ES-I3 (cell line): ENCODE measurements around the gene IGSF11.
"Not testable (repeated sequence)": the region's sequence is repeated elsewhere in the genome, so short reads cannot be mapped to it uniquely, and the experiment has no call there.

Experiments
- H3K36me3 ChIP-seq: 2 replicates; pipeline ENCODE4 v1.6.1; 2013; ENCODE audit warnings: mild to moderate bottlenecking, low read length, control low read depth, moderate library complexity; ENCODE audit not compliant: insufficient read depth
- H3K4me1 ChIP-seq: 2 replicates; pipeline ENCODE4 v1.6.1; 2013; ENCODE audit warnings: mild to moderate bottlenecking, control low read depth, low read length; ENCODE audit not compliant: insufficient read depth
- H3K9ac ChIP-seq: 2 replicates; pipeline ENCODE4 v1.6.1; 2013; ENCODE audit warnings: low read depth, mild to moderate bottlenecking, low read length, moderate library complexity
- H3K9me3 ChIP-seq: 2 replicates; pipeline ENCODE4 v1.6.1; 2013; ENCODE audit warnings: mild to moderate bottlenecking, low read length, moderate library complexity; ENCODE audit not compliant: control insufficient read depth, insufficient read depth

Gene IGSF11

GRCh38 chr3:119034256-119035013, at the start of gene IGSF11:
TSS of gene IGSF11 (minus strand) at chr3:119034846. CDS start at chr3:119034582, 264 bp downstream.
- Histone ChIP-seq H3K4me1 (no peaks in the 10 kb centered on the region), H3K9ac (peak within 1 kb of the TSS; percentile 72), H3K36me3 (no peaks in the 10 kb centered on the region), H3K9me3 (no peaks in the 10 kb centered on the region)

- H3K4me1 ChIP-seq: no peaks in the 10 kb centered on the region
- H3K9me3 ChIP-seq: no peaks in the 10 kb centered on the region
- no peak overlapping the region for H3K9ac ChIP-seq
- no peaks in the 10 kb centered on the region for H3K36me3 ChIP-seq
These were observed 45.7 kb upstream of the IGSF11 start for GRCh38 chr3:119080364-119080763.

- Histone ChIP-seq H3K36me3 (no peaks in the 10 kb centered on the region), H3K9ac (no peak overlapping the region), H3K4me1 (no peaks in the 10 kb centered on the region), H3K9me3 (no peaks in the 10 kb centered on the region)
These were observed 38.8 kb upstream of the IGSF11 start for GRCh38 chr3:119073258-119074001.

GRCh38 chr3:119072451-119072850, 37.8 kb upstream of the IGSF11 start:
- not testable (repeated sequence) for H3K9me3 ChIP-seq, H3K9ac ChIP-seq, H3K4me1 ChIP-seq, H3K36me3 ChIP-seq

GRCh38 chr3:119069725-119070124, 35.1 kb upstream of the IGSF11 start:
- H3K9ac ChIP-seq: no peak overlapping the region
- no peaks in the 10 kb centered on the region for H3K4me1 ChIP-seq
- H3K9me3 ChIP-seq: no peaks in the 10 kb centered on the region
- H3K36me3 ChIP-seq: no peaks in the 10 kb centered on the region

GRCh38 chr3:119063471-119063870, 28.8 kb upstream of the IGSF11 start:
- Histone ChIP-seq H3K4me1 (no peaks in the 10 kb centered on the region), H3K9ac (no peak overlapping the region), H3K9me3 (no peaks in the 10 kb centered on the region), H3K36me3 (no peaks in the 10 kb centered on the region)

GRCh38 chr3:119062892-119063291, 28.2 kb upstream of the IGSF11 start:
- no peak overlapping the region for H3K9ac ChIP-seq
- H3K9me3 ChIP-seq: no peaks in the 10 kb centered on the region
- H3K4me1 ChIP-seq: no peaks in the 10 kb centered on the region
- H3K36me3 ChIP-seq: no peaks in the 10 kb centered on the region

GRCh38 chr3:119044593-119044992, 9.9 kb upstream of the IGSF11 start:
- no peak overlapping the region for H3K9ac ChIP-seq
- H3K9me3 ChIP-seq: no peaks in the 10 kb centered on the region
- no peaks in the 10 kb centered on the region for H3K4me1 ChIP-seq
- H3K36me3 ChIP-seq: no peaks in the 10 kb centered on the region

GRCh38 chr3:119042162-119042561, 7.5 kb upstream of the IGSF11 start:
- no peaks in the 10 kb centered on the region for H3K36me3 ChIP-seq
- no peaks in the 10 kb centered on the region for H3K9me3 ChIP-seq
- no peak overlapping the region for H3K9ac ChIP-seq
- H3K4me1 ChIP-seq: no peaks in the 10 kb centered on the region

GRCh38 chr3:119035014-119035346, 334 bp upstream of the IGSF11 start:
- peak overlapping the region; percentile 72; the same call in 1 of the 2 replicates for H3K9ac ChIP-seq
- H3K9me3 ChIP-seq: no peaks in the 10 kb centered on the region
- H3K36me3 ChIP-seq: no peaks in the 10 kb centered on the region
- no peaks in the 10 kb centered on the region for H3K4me1 ChIP-seq

GRCh38 chr3:119033393-119034255, 1.0 kb downstream of the IGSF11 start:
- Histone ChIP-seq H3K4me1 (no peaks in the 10 kb centered on the region), H3K36me3 (no peaks in the 10 kb centered on the region), H3K9me3 (no peaks in the 10 kb centered on the region), H3K9ac (peak overlapping the region; percentile 72; the same call in 1 of the 2 replicates)

GRCh38 chr3:119025171-119025795, 9.4 kb downstream of the IGSF11 start:
- Histone ChIP-seq H3K36me3 (no peaks in the 10 kb centered on the region), H3K4me1 (no peaks in the 10 kb centered on the region), H3K9ac (no peak overlapping the region), H3K9me3 (no peaks in the 10 kb centered on the region)

GRCh38 chr3:119019767-119020518, 14.7 kb downstream of the IGSF11 start:
- H3K4me1 ChIP-seq: no peaks in the 10 kb centered on the region
- no peaks in the 10 kb centered on the region for H3K9me3 ChIP-seq
- no peaks in the 10 kb centered on the region for H3K36me3 ChIP-seq
- no peak overlapping the region for H3K9ac ChIP-seq
